Activated CD4-positive, alpha-beta T cell treated with anti-CD3 and anti-CD28 coated beads, Interleukin-2, amount 50 U/mL, for 24 hours (primary cell): Measurements from ENCODE around the gene ERGIC1.
"Not testable (repeated sequence)": the region's sequence is repeated elsewhere in the genome, so short reads cannot be mapped to it uniquely, and the experiment has no call there.

ENCODE experiments used
- DNase-seq, 2 donors: peaks; one replicate each; pipeline ENCODE4 v3.0.0-alpha.2; 2020; ENCODE audit warnings: low read depth in 1 of 2, low spot score in 1 of 2

The ERGIC1 gene

GRCh38 chr5:172846249-172846648, 12.2 kb downstream of the ERGIC1 start:
- no peak for DNase-seq

GRCh38 chr5:172846677-172847076, 12.6 kb downstream of the ERGIC1 start:
- DNase-seq = no peak

- not testable (repeated sequence) for DNase-seq
Measured at GRCh38 chr5:172847584-172847983, 13.5 kb downstream of the ERGIC1 start.

GRCh38 chr5:172848419-172848818, 14.4 kb downstream of the ERGIC1 start:
- no peak for DNase-seq

- no peak for DNase-seq
Measured at GRCh38 chr5:172849606-172850453, 15.8 kb downstream of the ERGIC1 start.

GRCh38 chr5:172850454-172850797, 16.4 kb downstream of the ERGIC1 start:
- DNase-seq = no peak

GRCh38 chr5:172851254-172851653, 17.2 kb downstream of the ERGIC1 start:
- not testable (repeated sequence) for DNase-seq

- no peak for DNase-seq
Measured at GRCh38 chr5:172852490-172853354, 18.7 kb downstream of the ERGIC1 start.

- DNase-seq = no peak
Measured at GRCh38 chr5:172853355-172853975, 19.4 kb downstream of the ERGIC1 start.

GRCh38 chr5:172854451-172854871, 20.4 kb downstream of the ERGIC1 start:
- no peak for DNase-seq

GRCh38 chr5:172854971-172855370, 20.9 kb downstream of the ERGIC1 start:
- no peak for DNase-seq

- DNase-seq = no peak
Measured at GRCh38 chr5:172855597-172856292, 21.7 kb downstream of the ERGIC1 start.

- DNase-seq = no peak
Measured at GRCh38 chr5:172856336-172856735, 22.3 kb downstream of the ERGIC1 start.

GRCh38 chr5:172857982-172858381, 23.9 kb downstream of the ERGIC1 start:
- no peak for DNase-seq

GRCh38 chr5:172858511-172858989, 24.5 kb downstream of the ERGIC1 start:
- no peak for DNase-seq

GRCh38 chr5:172858990-172859811, 25.1 kb downstream of the ERGIC1 start:
- no peak for DNase-seq

- no peak for DNase-seq
Measured at GRCh38 chr5:172859966-172860365, 25.9 kb downstream of the ERGIC1 start.

- no peak for DNase-seq
Measured at GRCh38 chr5:172860520-172861443, 26.7 kb downstream of the ERGIC1 start.

- DNase-seq = no peak
Measured at GRCh38 chr5:172861461-172861860, 27.4 kb downstream of the ERGIC1 start.
